HG02970 (cell line): ENCODE results near the gene COL18A1.

Source experiments
- ATAC-seq: cut with Tn5 transposase; IDR thresholded peaks from one replicate; pipeline ENCODE4 v1.9.1; 2021; ENCODE audit warnings: mild to moderate bottlenecking, moderate library complexity, moderate number of reproducible peaks; ENCODE audit not compliant: unreplicated experiment, low FRiP score

Gene COL18A1

DNA sequence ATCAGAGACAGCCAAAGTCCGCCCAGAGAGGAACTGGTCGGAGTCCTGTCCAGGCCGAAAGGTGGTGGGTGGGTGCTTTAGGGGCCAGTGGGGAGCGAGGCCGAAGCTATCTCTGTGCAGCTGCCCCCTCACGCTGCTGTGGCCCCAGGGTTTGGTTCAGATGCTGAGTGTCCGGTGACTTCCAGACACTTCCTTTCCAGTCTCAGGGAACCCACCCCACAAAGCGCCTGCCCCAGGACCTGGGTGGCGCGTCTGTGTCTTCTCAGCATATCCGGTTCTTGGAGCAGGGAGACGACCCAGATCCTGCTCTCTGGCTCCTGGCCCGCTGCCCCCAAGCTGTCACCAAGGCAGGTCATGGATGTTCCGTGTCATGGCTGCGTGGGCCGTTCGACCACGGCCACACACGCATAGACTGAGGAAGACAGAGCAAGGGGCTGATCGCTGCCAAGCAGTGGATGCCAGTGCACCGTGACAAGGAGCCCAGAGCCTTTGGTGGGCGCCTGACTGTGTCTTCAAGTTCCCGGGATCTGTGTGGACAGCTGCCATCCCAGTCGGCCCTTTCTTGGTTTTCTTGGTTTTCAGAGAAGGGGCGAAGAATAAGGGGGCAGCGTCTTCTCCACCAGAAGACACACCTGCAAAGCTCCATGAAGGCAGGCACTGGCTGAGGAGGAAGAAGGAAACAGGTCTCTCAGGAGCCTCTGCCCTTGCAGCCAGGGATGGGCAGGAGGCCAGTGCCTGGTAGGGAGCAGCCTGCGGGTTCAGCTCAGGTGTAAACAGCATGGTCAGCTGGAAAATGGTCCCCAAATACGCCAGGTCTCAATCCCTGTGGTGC is 22.9 kb upstream of the COL18A1 start:
- no peak for ATAC-seq

GRCh38 chr21:45382697-45382997 is 22.3 kb upstream of the COL18A1 start:
- no peak for ATAC-seq

DNA sequence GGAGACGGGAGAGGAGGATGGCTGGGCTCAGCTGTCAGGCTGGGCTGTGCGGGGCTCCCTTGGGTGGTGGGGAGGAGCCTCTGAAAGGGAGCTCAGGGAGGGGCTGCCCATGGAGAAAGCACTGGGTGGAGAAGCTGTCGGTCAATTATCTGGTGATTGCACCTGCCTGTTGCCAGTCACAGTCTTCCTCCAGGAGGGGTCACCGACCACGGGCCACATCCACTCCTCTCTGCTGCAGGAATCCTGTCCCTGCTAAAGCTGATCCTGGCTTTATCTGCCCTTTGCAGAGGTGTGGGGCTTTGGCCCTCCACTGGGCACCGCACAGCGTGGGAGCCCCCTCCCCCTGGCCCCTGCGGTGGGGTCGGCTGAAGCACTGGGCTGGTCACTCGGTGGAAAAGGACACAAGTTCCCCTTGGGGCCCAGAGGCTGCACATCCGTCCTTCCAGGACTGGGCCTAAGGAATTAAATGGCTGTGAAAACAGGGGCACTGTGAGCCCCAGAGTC is 21.8 kb upstream of the COL18A1 start:
- no peak for ATAC-seq

DNA sequence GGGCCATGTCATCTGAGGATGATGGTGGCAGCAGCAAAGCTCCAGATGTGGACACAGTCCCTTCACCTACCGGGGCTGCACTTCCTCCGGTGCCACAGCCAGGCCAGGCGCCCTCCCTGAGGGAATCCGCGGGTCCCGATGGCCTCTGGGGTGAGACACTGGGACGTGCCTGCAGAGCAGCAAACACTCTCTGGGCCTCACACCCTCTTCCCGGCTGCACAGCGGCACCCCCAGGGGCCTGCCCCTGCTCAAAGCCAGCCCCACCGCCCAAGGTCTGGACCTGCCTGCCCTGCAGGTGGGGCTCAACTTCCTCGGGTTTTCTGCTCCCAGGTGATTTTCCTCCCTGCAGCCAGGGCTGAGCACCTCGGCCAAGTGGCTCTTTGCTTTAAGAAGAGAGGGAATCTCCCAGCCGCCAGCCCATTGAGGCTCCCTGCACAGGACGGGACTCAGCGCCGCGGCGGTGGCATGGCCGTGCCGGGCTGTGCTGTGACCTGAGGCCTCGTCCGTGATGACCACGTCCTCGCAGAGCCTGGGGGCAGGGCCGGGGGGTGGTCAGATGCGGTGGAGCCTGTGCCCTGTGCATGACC is 21.3 kb upstream of the COL18A1 start:
- no peak for ATAC-seq

DNA sequence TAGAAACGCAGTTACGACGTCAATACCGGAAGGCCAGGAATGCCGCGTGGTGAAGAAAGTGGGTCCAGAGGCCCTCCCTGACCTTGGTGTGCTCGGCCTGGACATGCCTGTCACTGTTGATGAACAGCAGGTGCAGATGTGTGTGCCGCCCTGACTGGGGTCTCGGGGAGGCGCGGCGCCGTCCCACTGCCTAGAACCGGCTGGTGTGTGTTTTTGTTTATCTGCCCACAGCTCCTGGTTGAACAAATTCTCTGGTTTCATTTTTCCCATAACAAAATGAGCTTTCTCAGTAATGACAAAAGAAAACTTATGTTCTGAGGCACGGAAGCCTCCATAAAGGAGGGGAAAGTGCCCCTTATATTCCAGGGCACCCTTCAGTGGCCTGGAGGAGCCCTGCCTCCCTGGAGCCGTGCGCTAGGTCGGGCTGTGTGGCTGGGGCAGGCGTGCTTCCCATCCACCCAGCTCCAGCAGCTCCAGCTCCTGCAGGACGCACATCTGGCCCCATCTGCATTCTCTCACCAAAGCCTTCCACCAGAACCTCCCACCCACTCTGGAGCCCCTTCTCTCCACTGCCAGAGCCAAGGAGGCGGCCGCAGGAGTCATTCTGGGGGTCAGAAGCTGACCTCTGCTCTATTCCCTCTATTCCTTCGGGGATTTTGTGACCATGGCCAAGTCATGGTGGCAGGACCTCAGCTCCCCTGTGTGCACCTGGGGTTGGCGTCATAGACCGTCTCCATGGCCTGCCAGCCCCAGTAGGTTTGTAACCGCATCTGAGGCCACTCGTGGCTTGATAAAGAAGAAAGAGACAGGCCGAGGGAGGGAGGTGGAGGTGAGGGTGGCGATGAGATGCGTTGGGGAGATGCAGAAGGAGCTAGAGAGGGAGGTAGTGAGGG is 20.1 kb upstream of the COL18A1 start:
- no peak for ATAC-seq

- ATAC-seq, result no peak
Observed at GRCh38 chr21:45385549-45386050, 19.4 kb upstream of the COL18A1 start.

DNA sequence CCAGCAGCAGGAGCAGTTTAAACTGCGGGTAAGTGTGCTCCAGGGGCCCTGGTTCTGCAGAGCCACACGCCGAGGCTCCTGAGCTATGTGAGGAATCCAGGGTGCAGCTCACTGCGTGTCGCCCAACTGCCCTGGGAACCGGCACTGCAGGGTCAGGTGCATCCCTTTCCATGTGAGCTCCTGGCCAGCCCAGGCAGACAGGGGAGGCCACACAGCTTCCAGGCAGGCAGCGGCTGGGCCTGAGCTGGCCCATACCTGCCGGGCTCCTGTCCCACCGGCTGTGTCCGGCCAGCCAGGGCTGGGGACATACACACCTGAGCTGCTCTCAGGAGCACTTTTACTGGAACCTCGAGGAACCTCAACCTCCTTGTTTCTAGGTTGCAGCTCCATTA is 18.6 kb upstream of the COL18A1 start:
- ATAC-seq, result no peak

- ATAC-seq, result no peak
Observed at GRCh38 chr21:45386728-45387371, 18.1 kb upstream of the COL18A1 start.

GRCh38 chr21:45387506-45387905 is 17.5 kb upstream of the COL18A1 start:
- no peak for ATAC-seq

GRCh38 chr21:45388011-45388521 is 16.9 kb upstream of the COL18A1 start:
- no peak for ATAC-seq

GRCh38 chr21:45388611-45389296 is 16.2 kb upstream of the COL18A1 start:
- no peak for ATAC-seq

DNA sequence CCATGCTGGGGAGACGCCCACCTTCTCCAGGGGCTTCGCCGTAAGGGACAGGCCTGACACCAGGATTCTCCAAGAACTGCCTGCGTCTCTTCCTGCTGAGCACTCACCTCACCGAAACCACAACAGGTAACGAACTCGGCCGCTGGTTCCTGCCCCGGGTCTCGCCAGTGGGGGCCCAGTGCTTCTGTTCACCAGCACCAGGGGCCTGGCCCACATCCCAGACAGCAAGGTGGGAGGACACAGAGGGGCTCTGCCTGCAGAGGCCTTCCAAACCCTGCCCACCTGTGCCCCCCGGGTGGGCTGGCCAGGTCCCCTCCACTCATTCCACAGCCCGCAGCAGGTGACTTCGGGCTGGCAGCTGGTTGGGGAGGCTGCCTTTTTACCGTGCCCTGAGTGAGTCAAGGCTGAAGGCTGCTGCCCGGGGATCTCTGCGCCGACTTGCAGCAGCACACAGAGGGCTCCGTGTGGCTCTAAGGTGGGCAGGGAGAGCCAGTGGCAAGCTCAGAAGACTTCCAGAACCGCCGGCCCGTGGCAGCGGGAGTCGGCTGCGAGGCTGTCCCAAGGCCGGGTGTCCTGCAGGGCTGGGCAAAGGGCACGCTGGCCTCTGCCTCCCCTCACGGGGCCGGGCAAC is 14.7 kb upstream of the COL18A1 start:
- ATAC-seq, result no peak

- ATAC-seq, result no peak
Observed at GRCh38 chr21:45390831-45391742, 13.9 kb upstream of the COL18A1 start.

- ATAC-seq, result no peak
Observed at GRCh38 chr21:45391743-45392572, 13.0 kb upstream of the COL18A1 start.

DNA sequence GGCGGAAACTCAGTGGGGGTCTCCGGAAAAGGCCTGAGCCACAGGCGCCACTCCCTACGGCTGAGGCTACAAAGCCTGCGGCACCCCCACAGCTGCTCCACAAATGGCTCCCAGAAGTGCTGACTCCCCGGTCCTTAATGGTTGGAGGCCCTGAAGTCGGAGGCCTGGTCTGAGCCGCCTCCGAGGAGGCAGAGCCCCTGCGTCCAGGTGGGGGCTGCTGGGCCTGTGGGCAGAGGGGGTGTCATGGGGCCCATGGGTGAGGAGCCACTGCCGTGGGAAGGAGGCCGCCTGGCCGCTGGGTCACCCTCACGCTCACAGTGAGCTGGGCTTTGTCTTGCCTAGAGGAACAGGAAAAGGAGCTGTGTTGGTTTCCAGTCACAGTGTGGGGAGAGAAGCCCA is 12.4 kb upstream of the COL18A1 start:
- no peak for ATAC-seq

- no peak for ATAC-seq
Observed at GRCh38 chr21:45393021-45393420, 11.9 kb upstream of the COL18A1 start.

GRCh38 chr21:45393833-45394638 is 10.9 kb upstream of the COL18A1 start:
- no peak for ATAC-seq
